ENCODE measurements around the gene CRYBA4. TPM values are rescaled to one million over a fixed set of nuclear protein-coding genes. Genes with fewer than 3 reads are reported as not detected.

The CRYBA4 gene
- total and polyA plus RNA-seq, 2 of the 13 experiments (the other 11 are each of a cell fraction or from before 2014, with no cell fraction given): not detected

GRCh38 chr22:26589845-26590736 is 31.7 kb upstream of the CRYBA4 start, which contains the start of gene TPST2 (continued):
- TF ChIP-seq CSRNP2 (CRISPR knock-in tag; conservative IDR thresholded peaks at IDR 0.05; ENCODE audit: low read depth) (no peak), ASH2L (IDR thresholded peaks at IDR 0.05; ENCODE audit: insufficient read length, low read depth, low read length) (peak; percentile 42), MLX (CRISPR knock-in tag; IDR thresholded peaks at IDR 0.05) (no peak), ZFY (CRISPR knock-in tag; IDR thresholded peaks at IDR 0.05) (peak; percentile 53), ZNF563 (CRISPR knock-in tag; IDR thresholded peaks at IDR 0.05) (peak; percentile 24; the same call in 1 of the 2 replicates), ZNF646 (CRISPR knock-in tag; IDR thresholded peaks at IDR 0.05) (no peak), ZFP62 (CRISPR knock-in tag; IDR thresholded peaks at IDR 0.05) (no peak), NFYC (CRISPR knock-in tag; IDR thresholded peaks at IDR 0.05) (no peak), ZNF235 (CRISPR knock-in tag; IDR thresholded peaks at IDR 0.05; ENCODE audit: borderline replicate concordance) (no peak), TMF1 (CRISPR knock-in tag; IDR thresholded peaks at IDR 0.05; ENCODE audit: low read depth) (no peak), TCF7L2 (IDR thresholded peaks at IDR 0.05; ENCODE audit: low read depth, low read length) (no peak), ATF4 (CRISPR knock-in tag; IDR thresholded peaks at IDR 0.05) (no peak), SSRP1 (CRISPR knock-in tag; IDR thresholded peaks at IDR 0.05) (no peak), ZNF564 (CRISPR knock-in tag; IDR thresholded peaks at IDR 0.05) (peak; percentile 52; the same call in 1 of the 2 replicates), ZNF558 (CRISPR knock-in tag; IDR thresholded peaks at IDR 0.05; ENCODE audit: borderline replicate concordance) (no peak)
